NCI-H146 (cell line): ENCODE results near the gene RBM18.

Experiments used
- DNase-seq: peaks from one replicate; lab custom pipeline; 2025; lab: John Stamatoyannopoulos, UW

RBM18 gene

GRCh38 chr9:122258886-122259415 is 5.7 kb downstream of the RBM18 start:
- no peak for DNase-seq

- DNase-seq: no peak
These were observed 8.4 kb downstream of the RBM18 start for GRCh38 chr9:122256206-122256605.

GRCh38 chr9:122254761-122255160 is 9.9 kb downstream of the RBM18 start:
- DNase-seq: no peak

GRCh38 chr9:122252796-122253195 is 11.8 kb downstream of the RBM18 start:
- no peak for DNase-seq

- no peak for DNase-seq
These were observed 13.3 kb downstream of the RBM18 start for GRCh38 chr9:122251351-122251750.

GRCh38 chr9:122248448-122248865 is 16.2 kb downstream of the RBM18 start:
- DNase-seq: no peak

GRCh38 chr9:122246666-122247065 is 18.0 kb downstream of the RBM18 start:
- no peak for DNase-seq

- DNase-seq: no peak
These were observed 20.3 kb downstream of the RBM18 start for GRCh38 chr9:122244349-122244748.

GRCh38 chr9:122239722-122240121 is 24.9 kb downstream of the RBM18 start:
- DNase-seq: no peak

- DNase-seq: no peak
These were observed 28.0 kb downstream of the RBM18 start for GRCh38 chr9:122236681-122237080.

GRCh38 chr9:122234022-122234748 is 30.5 kb downstream of the RBM18 start:
- no peak for DNase-seq

- DNase-seq: no peak
These were observed 31.8 kb downstream of the RBM18 start for GRCh38 chr9:122232796-122233306.

- DNase-seq: no peak
These were observed 35.2 kb downstream of the RBM18 start for GRCh38 chr9:122229485-122229837.

- peak; percentile 12 for DNase-seq
These were observed 35.8 kb downstream of the RBM18 start, which contains the start of gene LHX6 for GRCh38 chr9:122228568-122229484. LHX6 (minus strand) TSS chr9:122228957; CDS start chr9:122228740, 217 bp downstream.

- no peak for DNase-seq
These were observed 36.5 kb downstream of the RBM18 start for GRCh38 chr9:122228191-122228567.

GRCh38 chr9:122227575-122227900 is 37.1 kb downstream of the RBM18 start:
- no peak for DNase-seq

GRCh38 chr9:122226758-122227574 is 37.7 kb downstream of the RBM18 start:
- peak; percentile 13 for DNase-seq

GRCh38 chr9:122226142-122226757 is 38.4 kb downstream of the RBM18 start:
- no peak for DNase-seq

GRCh38 chr9:122225312-122226141 is 39.1 kb downstream of the RBM18 start:
- DNase-seq: no peak

- no peak for DNase-seq
These were observed 41.2 kb downstream of the RBM18 start for GRCh38 chr9:122223435-122223834.

GRCh38 chr9:122222791-122223190 is 41.8 kb downstream of the RBM18 start:
- DNase-seq: no peak
